Endothelial cell of umbilical vein (primary cell): ENCODE results near the gene PTPRK. TPM values are rescaled to one million over a fixed set of nuclear protein-coding genes. Genes with fewer than 3 reads are reported as not detected.

Source experiments
- BruUV-seq: library from RNA; stranded (reverse); fragments of 400-500 nt; replicated peaks from 2 replicates; lab custom pipeline; 2021; lab: Mats Ljungman, UMichigan
- CTCF ChIA-PET: fragments of 300-600, 350-600 bp; sonication (Branson Sonifier 250); formaldehyde crosslinking; loops from one replicate; lab custom pipeline; 2021; ENCODE audit warnings: antibody characterized with exemption, inconsistent platforms; lab: Charles Lee
- POLR2A ChIA-PET: fragments of 300-600, 350-600 bp; sonication (Branson Sonifier 250); formaldehyde crosslinking; loops from one replicate; lab custom pipeline; 2021; ENCODE audit warnings: antibody characterized with exemption, inconsistent platforms; lab: Charles Lee
- DNase-seq: peaks from one replicate; pipeline ENCODE4 v3.0.0-alpha.2; 2011; ENCODE audit warnings: low read depth, low spot score
- FAIRE-seq: peaks from 2 replicates; lab custom pipeline; 2011; peaks lifted over from hg19 to GRCh38; lab: Jason Lieb, UNC
- H2AFZ ChIP-seq: 2 replicates; pipeline ENCODE4 v1.6.0; 2012; ENCODE audit warnings: low read depth, low read length, control low read depth, inconsistent platforms
- H3K27ac ChIP-seq: 2 replicates; pipeline ENCODE4 v1.5.1; 2011; ENCODE audit warnings: low read depth, mild to moderate bottlenecking, control low read depth, low read length, moderate library complexity; ENCODE audit not compliant: insufficient read depth
- H3K27me3 ChIP-seq, 2 experiments: 2 replicates each; pipeline versions ENCODE4 v1.6.0 to v1.6.1; 2011; ENCODE audit warnings: low read length in 2 of 2, mixed read lengths in 1 of 2; ENCODE audit not compliant: control insufficient read depth in 2 of 2, insufficient read depth in 2 of 2
- H3K36me3 ChIP-seq, 2 experiments: 2 replicates in 1 of 2; 3 replicates in 1 of 2; pipeline ENCODE4 v1.5.1; 2011; ENCODE audit warnings: low read length in 2 of 2, mild to moderate bottlenecking in 1 of 2, moderate library complexity in 1 of 2; ENCODE audit not compliant: control insufficient read depth in 2 of 2, insufficient read depth in 2 of 2; ENCODE audit errors: extremely low read depth in 1 of 2
- H3K4me1 ChIP-seq: 3 replicates; pipeline ENCODE4 v1.5.1; 2011; ENCODE audit warnings: mild to moderate bottlenecking, low read length; ENCODE audit not compliant: control insufficient read depth, insufficient read depth; ENCODE audit errors: extremely low read depth
- H3K4me2 ChIP-seq: 2 replicates; pipeline ENCODE4 v1.6.1; 2011; ENCODE audit warnings: low read length, control low read depth, mixed read lengths; ENCODE audit not compliant: insufficient read depth
- H3K4me3 ChIP-seq, 3 experiments: fragments of 200-600 bp in 1 of 3; sonication (generic), shearing (Covaris generic) in 1 of 3; replicated peaks in 1 of 3; 2 replicates each; pipeline ENCODE4 v1.5.1; 2011 to 2016; ENCODE audit warnings: control low read depth in 3 of 3, low read length in 3 of 3, mild to moderate bottlenecking in 2 of 3, inconsistent platforms in 1 of 3, low read depth in 1 of 3, moderate library complexity in 1 of 3; ENCODE audit not compliant: insufficient read depth in 1 of 3
- H3K79me2 ChIP-seq: 2 replicates; pipeline ENCODE4 v1.6.0; 2012; ENCODE audit warnings: low read length, inconsistent platforms; ENCODE audit not compliant: control insufficient read depth, insufficient read depth
- H3K9ac ChIP-seq: replicated peaks from 2 replicates; pipeline ENCODE3; 2011; ENCODE audit warnings: low read length, control low read depth; ENCODE audit not compliant: insufficient read depth; ENCODE audit errors: extremely low read depth
- H3K9me1 ChIP-seq: replicated peaks from 3 replicates; pipeline ENCODE4 v1.6.0; 2011; ENCODE audit warnings: mild to moderate bottlenecking, low read length; ENCODE audit not compliant: control insufficient read depth, insufficient read depth; ENCODE audit errors: extremely low read depth
- H3K9me3 ChIP-seq: replicated peaks from 2 replicates; pipeline ENCODE4 v1.5.1; 2012; ENCODE audit warnings: low read length, inconsistent platforms; ENCODE audit not compliant: control insufficient read depth, insufficient read depth
- H4K20me1 ChIP-seq: replicated peaks from 2 replicates; pipeline ENCODE3; 2011; ENCODE audit warnings: mild to moderate bottlenecking, low read length; ENCODE audit not compliant: control insufficient read depth, insufficient read depth; ENCODE audit errors: extremely low read depth
- EZH2 ChIP-seq: IDR thresholded peaks from 2 replicates; pipeline ENCODE4 v1.6.1; 2012; ENCODE audit warnings: borderline replicate concordance, low read depth, mild to moderate bottlenecking, moderate library complexity, low read length, inconsistent platforms; ENCODE audit not compliant: severe bottlenecking
- FOS ChIP-seq: IDR thresholded peaks from 2 replicates; pipeline ENCODE4 v1.6.1; 2011; ENCODE audit warnings: mild to moderate bottlenecking, low read length, moderate library complexity, borderline replicate concordance; ENCODE audit not compliant: insufficient read depth
- GATA2 ChIP-seq: IDR thresholded peaks from 2 replicates; pipeline ENCODE4 v1.7.0; 2011; ENCODE audit warnings: low read depth, mild to moderate bottlenecking, moderate library complexity, mixed read lengths, low read length; ENCODE audit not compliant: insufficient read length, insufficient read depth
- JUN ChIP-seq: IDR thresholded peaks from 2 replicates; pipeline ENCODE4 v1.6.1; 2011; ENCODE audit warnings: borderline replicate concordance, low read depth; ENCODE audit not compliant: insufficient read length, insufficient read depth
- MYC ChIP-seq: IDR thresholded peaks from one replicate; pipeline ENCODE4 v1.6.1; 2011; ENCODE audit warnings: mild to moderate bottlenecking, low read depth, low read length
- POLR2A ChIP-seq: IDR thresholded peaks from 2 replicates; pipeline ENCODE4 v1.6.1; 2012; ENCODE audit warnings: low read depth, mild to moderate bottlenecking, control low read depth, low read length
- POLR2AphosphoS5 ChIP-seq: IDR thresholded peaks from 2 replicates; pipeline ENCODE4 v1.6.1; 2012; ENCODE audit warnings: low read depth, mild to moderate bottlenecking, control low read depth, low read length, moderate library complexity; ENCODE audit not compliant: insufficient read depth
- dilution Hi-C: fragments of 300-500 bp; cut with MboI; formaldehyde crosslinking; loops from one replicate; pipeline ENCODE4 v1.15.0; 2019; ENCODE audit warnings: low sequenced_read_pairs; ENCODE audit not compliant: extremely low pct_ligation_motif_present
- intact Hi-C: fragments of 100-400 bp; cut with micrococcal nuclease; formaldehyde crosslinking; loops from one replicate; pipeline ENCODE4 v1.10.0; 2022
- polyA plus RNA-seq, 4 experiments: library from polyadenylated mRNA; depleted of rRNA in 3 of 4; stranded (reverse) in 3 of 4; unstranded in 1 of 4; fragments of >200 nt; gene quantifications; 2 replicates each; pipeline versions ENCODE4 v1.2.1 to v1.2.3, GENCODE V29; 2011 to 2012; ENCODE audit warnings: missing spikeins in 1 of 4
- total RNA-seq: library from RNA; stranded (reverse); gene quantifications from 2 replicates; pipeline ENCODE4 v1.2.3, GENCODE V29; 2021
- TF ChIP-seq, protein P1 (sequence below): IDR thresholded peaks from 2 replicates; pipeline ENCODE4 v1.6.1; 2011; ENCODE audit not compliant: insufficient read depth, insufficient read length
- TF ChIP-seq, protein P2 (sequence below), 2 donors: IDR thresholded peaks; 1 replicate in 1 of 2; 2 replicates in 1 of 2; pipeline ENCODE4 v1.5.1; 2011; ENCODE audit warnings: low read length in 2 of 2, mild to moderate bottlenecking in 2 of 2, moderate library complexity in 2 of 2, control low read depth in 1 of 2, inconsistent platforms in 1 of 2, low read depth in 1 of 2; ENCODE audit not compliant: insufficient read depth in 1 of 2; ENCODE audit errors: extremely low read depth in 1 of 2

PTPRK gene
- total and polyA plus RNA-seq, 2 donors (not counting 3 experiments of a cell fraction or from before 2014, with no cell fraction given): 15.2 to 74.0 TPM

- CTCF ChIA-PET: no interaction called here
- H3K9me1 ChIP-seq: no peaks in the 10 kb centered on the region
- intact Hi-C loops: no loop called here
- H3K27ac ChIP-seq: no peak overlapping the region
- DNase-seq: no peak
- H3K9me3 ChIP-seq: peaks cover 5% of the 10 kb centered on the region
- peaks cover 16% of the 10 kb centered on the region for H3K79me2 ChIP-seq
- H3K4me1 ChIP-seq: peaks cover 6% of the 10 kb centered on the region
- POLR2A ChIA-PET: no interaction called here
- H3K4me2 ChIP-seq: no peak overlapping the region
- no TSS peak for BruUV-seq
- FAIRE-seq: no peak
- no peaks in the 10 kb centered on the region for H3K27me3 ChIP-seq
- TF ChIP-seq POLR2A (no peak), MYC (no peak), EZH2 (no peak)
- TF ChIP-seq, protein P1, sequence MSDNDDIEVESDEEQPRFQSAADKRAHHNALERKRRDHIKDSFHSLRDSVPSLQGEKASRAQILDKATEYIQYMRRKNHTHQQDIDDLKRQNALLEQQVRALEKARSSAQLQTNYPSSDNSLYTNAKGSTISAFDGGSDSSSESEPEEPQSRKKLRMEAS: no peak
- TF ChIP-seq, protein P2, sequence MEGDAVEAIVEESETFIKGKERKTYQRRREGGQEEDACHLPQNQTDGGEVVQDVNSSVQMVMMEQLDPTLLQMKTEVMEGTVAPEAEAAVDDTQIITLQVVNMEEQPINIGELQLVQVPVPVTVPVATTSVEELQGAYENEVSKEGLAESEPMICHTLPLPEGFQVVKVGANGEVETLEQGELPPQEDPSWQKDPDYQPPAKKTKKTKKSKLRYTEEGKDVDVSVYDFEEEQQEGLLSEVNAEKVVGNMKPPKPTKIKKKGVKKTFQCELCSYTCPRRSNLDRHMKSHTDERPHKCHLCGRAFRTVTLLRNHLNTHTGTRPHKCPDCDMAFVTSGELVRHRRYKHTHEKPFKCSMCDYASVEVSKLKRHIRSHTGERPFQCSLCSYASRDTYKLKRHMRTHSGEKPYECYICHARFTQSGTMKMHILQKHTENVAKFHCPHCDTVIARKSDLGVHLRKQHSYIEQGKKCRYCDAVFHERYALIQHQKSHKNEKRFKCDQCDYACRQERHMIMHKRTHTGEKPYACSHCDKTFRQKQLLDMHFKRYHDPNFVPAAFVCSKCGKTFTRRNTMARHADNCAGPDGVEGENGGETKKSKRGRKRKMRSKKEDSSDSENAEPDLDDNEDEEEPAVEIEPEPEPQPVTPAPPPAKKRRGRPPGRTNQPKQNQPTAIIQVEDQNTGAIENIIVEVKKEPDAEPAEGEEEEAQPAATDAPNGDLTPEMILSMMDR (IDR thresholded peaks at IDR 0.05; ENCODE audit: extremely low read depth in 1 of 2, insufficient read depth in 1 of 2, low read depth in 1 of 2, low read length in 2 of 2): no peak
- dilution Hi-C loops: no loop called here
- H3K4me3 ChIP-seq: no peak overlapping the region
- H3K9ac ChIP-seq: no peak overlapping the region
- no peak overlapping the region for H2AFZ ChIP-seq
- no peaks in the 10 kb centered on the region for H3K36me3 ChIP-seq
- no peaks in the 10 kb centered on the region for H4K20me1 ChIP-seq
Measured at GRCh38 chr6:128376952-128377503, 143.4 kb downstream of the PTPRK start.

DNA sequence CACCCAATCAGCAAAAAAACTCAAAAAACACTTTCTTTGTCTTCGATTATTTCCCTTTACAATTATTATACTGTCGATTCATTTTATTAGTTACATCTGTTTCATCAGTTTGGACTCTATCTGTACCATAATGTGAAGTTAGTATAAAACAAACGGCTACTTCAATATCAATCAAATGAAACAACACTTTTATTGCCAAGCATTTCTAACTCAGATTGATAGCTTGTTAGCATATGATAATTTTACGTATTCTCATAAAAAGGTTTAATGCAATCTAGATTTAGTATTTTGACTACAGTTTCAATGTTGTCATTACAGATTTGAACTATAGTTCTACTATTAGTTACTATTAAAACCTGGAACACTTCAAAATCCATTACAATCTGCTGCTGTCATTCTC lies 149.3 kb downstream of the PTPRK start:
- TF ChIP-seq EZH2 (no peak), GATA2 (no peak), POLR2A (no peak), JUN (no peak), POLR2AphosphoS5 (no peak), FOS (no peak), MYC (no peak)
- TF ChIP-seq, protein P1: no peak
- TF ChIP-seq, protein P2 (IDR thresholded peaks at IDR 0.05; ENCODE audit: extremely low read depth in 1 of 2, insufficient read depth in 1 of 2, low read depth in 1 of 2, low read length in 2 of 2): no peak
- BruUV-seq: no TSS peak
- Histone ChIP-seq H2AFZ (no peak overlapping the region), H3K9me1 (no peaks in the 10 kb centered on the region), H3K36me3 (no peaks in the 10 kb centered on the region), H3K79me2 (peaks cover 26% of the 10 kb centered on the region), H3K4me2 (no peak overlapping the region), H3K4me3 (no peak overlapping the region), H3K4me1 (peaks cover 42% of the 10 kb centered on the region), H3K9ac (no peak overlapping the region), H3K9me3 (no peaks in the 10 kb centered on the region), H4K20me1 (no peaks in the 10 kb centered on the region), H3K27me3 (no peaks in the 10 kb centered on the region), H3K27ac (no peak overlapping the region)
- intact Hi-C loops: no loop called here
- CTCF ChIA-PET: interaction anchor here (0.8 to 2.2 kb wide), 2 partner anchors 149 to 516 kb away, joined by 3 to 12 read pairs; partner anchors contain the start of gene PTPRK
- POLR2A ChIA-PET: no interaction called here
- dilution Hi-C loops: no loop called here
- DNase-seq (no peak), FAIRE-seq (no peak)
